GM18507 (cell line): ENCODE data around the gene TSFM.

Source experiments
- DNase-seq: peaks from one replicate; pipeline ENCODE4 v3.0.0; 2011; ENCODE audit warnings: low read depth; ENCODE audit not compliant: insufficient read length; ENCODE audit errors: extremely low spot score
- FAIRE-seq: peaks from 2 replicates; lab custom pipeline; 2011; peaks lifted over from hg19 to GRCh38; lab: Jason Lieb, UNC

TSFM gene

DNA sequence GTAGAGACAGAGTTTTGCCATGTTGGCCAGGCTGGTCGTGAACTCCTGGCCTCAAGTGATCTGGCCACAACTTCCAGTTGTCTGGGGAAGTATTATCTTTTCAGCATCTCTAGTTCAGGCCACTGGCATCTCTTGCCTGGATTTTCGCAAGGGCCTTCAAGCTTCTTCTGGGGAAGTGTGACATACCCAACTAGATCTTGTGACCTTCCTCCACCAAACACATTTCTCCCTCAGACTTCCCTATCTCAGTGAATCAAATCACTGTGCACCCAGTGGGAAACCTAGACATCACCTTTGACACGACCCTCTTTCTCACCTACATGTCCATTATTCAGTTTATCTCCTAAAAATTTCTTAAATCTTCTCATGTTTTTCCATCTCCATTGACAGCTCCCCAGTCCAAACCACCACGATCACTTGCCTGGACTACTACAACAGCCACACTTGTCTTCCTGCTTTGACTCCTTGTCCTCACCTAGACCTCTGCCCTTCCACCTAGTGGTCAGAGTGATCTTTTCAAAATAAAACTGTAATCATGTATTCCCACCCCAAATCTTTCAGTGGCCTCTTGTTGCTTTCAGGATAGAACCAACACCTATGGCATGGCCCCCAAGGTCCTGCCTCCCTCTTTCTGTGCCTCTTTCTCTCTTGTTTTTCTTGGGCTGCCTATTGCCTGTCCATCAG, 6.9 kb upstream of the TSFM start:
- DNase-seq (no peak), FAIRE-seq (no peak)

DNA sequence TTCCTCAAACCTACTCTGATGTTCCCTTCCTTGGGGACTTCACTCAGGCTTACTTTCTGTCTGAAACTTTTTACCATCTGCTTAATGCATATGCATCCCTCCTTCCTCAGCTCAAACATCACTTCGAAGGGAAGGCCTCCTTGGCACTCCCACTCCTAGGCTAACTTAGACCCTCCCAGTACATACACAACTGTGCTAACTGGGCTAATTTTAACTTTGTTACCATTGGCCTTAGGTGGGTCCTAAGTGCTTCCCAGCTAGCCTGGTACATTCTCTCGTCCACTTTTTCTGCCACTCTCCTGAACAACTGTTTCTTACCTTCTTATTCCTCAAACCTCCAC, 6.4 kb upstream of the TSFM start:
- DNase-seq (no peak), FAIRE-seq (no peak)

DNA sequence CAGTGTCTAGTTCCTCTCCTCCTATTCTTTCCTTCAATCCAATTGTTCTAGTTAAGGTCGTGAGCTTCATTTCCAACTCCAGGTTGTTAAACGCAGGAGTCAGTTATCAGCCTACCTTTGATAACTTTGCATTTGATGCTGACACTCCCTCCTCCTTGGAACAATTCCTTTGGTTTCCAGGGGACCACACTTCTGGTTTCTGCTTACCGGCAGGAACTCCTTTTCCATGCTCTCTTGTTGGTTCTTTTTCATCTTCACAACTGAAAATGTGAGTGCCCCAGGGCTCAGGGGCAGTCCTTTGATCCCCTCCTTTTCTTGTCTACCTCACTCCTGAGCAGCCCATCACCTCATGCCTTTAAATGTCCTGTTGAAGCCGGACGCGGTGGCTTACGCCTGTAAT, 5.2 kb upstream of the TSFM start:
- no peak for FAIRE-seq
- no peak for DNase-seq

DNA sequence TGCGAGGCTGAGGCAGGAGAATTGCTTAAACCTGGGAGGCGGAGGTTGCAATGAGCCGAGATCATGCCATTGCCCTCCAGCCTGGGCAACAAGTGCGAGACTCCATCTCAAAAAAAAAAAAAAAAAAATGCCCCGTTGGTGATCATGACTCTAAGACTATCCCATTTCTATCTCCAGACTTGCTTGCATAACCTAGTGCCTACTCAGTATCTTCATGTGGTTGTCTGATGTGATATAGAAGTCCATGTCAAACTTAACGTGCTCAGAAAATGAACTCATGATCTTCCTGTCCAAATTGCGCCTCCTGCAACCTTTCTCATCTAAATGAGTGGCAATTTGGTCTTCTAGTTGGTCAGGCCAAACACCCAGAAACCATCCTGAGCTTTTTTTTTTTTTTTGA, 4.7 kb upstream of the TSFM start:
- DNase-seq, result no peak
- no peak for FAIRE-seq

DNA sequence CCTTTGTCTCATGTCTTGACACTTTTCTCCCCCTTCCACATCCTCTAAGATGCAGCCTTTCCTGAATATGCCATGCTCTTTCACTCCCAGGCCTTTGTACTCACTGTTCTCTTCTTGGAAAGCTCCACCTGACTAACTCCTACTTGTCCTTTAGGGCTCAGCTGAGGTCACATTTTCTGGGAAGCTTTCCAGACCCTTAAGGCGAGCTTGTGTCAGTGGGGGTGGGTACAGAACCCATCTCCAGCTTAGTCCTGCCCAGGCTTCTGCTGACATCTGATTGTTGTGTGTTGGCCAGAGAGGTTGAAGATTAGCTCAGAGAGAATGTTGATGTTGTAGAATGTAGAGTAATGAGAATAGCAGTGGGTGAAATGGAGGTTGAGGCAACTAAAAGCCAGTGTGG, 2.9 kb upstream of the TSFM start:
- DNase-seq (no peak), FAIRE-seq (no peak)

DNA sequence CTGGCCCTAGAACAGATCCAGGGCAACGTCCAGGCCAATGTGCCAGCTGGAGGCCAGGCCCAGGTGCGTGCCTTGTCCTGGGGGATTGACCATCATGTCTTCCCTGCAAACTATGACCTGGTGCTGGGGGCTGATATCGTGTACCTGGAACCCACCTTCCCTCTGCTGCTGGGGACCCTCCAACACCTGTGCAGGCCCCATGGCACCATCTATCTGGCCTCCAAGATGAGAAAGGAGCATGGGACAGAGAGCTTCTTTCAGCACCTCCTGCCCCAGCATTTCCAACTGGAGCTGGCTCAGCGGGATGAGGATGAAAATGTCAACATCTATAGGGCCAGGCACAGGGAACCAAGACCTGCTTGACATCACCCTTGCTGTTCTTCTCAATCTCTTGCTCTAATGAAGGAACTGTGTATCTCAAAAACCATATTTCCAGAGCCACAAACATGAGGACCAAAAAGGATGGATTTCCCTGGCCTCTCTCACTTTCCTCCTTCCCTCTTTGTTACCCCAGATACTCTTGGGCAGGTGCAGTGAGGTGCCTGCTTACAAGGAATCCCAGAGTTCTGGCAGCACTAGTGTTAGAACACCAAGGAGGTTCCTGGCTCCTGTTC, 2.2 kb upstream of the TSFM start:
- FAIRE-seq, result no peak
- DNase-seq, result no peak

DNA sequence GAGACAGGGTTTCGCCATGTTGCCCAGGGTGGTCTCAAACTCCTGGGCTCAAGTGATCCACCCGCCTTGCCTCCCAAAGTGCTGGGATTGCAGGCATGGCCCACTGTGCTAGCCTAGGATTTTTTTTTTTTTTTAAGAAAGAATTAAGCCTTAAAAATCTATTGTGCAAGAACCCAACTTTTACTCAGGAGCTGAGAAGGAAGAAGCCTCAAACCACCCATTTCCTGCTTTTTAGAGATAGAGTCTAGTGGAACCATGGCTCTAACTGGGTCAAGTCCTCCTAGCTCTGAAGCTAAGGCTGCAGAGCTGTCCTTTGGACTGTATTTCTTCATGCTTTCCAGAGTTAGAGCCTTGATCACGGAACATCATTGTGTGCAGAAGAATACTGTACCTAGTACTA, 1.3 kb upstream of the TSFM start:
- no peak for DNase-seq
- FAIRE-seq, result no peak

DNA sequence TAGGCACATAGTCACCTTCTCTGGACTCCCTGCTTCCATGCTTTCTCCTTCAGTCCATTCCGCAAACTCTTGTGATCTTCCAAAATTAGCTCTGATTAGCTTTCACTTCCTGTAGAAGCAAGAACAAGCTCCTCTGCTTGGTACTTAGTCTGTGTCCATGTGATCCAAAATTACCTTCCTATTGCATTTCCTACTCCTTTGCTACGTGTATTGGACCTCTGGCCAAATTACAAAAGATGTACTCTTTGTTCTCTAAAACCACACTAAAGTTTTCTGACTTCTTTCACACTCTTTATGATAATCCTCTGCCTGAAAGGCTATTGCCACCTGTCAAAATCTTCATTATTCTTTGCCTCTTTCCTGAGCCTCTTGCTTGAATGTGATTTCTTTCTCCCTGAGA, 786 bp upstream of the TSFM start:
- DNase-seq (no peak), FAIRE-seq (no peak)

DNA sequence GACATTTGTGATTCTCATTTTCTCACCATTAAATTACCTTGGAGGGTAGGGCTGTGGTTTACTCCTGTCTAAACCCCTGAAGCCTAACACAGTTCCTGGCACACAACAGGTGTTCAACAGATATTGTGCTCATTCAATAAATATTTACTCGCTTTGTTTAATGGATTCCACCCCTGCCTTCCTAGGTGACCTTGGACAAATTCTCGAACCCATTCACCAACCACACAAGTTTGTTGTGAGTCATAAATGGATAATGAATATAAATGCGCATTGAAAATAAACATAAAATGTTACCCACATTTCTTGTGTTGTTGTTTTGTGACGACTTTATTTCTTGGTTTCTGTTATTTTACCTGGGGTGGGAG, 362 bp upstream of the TSFM start:
- DNase-seq, result no peak
- FAIRE-seq, result no peak

DNA sequence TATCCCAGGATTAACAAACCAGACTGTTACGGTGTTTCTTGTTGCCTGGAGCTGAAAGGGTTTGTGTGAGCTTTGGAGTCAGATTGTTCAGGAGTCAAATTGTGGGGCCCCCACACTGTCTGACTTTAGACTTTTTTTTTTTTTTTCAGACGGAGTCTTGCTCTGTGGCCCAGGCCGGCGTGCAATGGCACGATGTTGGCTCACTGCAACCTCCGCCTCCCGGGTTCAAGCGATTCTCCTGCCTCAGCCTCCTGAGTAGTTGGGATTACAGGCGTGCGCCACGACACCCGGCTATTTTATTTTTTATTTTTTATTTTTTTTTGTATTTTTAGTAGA, 847 bp downstream of the TSFM start:
- DNase-seq, result no peak
- no peak for FAIRE-seq

DNA sequence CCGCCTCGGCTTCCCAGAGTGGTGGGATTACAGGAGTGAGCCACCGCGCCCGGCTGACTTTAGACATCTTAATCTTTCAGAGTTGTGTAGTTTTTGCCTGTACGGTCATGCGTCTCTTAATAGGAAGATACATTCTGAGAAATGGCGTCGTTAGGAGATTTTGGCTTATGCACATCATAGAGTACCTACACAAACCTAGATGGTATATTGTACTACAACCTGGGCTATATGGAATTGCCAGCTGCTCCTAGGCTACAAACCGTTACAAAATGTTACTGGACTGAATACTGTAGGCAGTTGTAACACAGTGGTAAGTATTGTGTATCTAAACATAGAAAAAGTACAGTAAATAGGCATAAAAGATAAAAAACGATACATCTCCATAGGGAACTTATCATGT, 1.3 kb downstream of the TSFM start:
- no peak for FAIRE-seq

DNA sequence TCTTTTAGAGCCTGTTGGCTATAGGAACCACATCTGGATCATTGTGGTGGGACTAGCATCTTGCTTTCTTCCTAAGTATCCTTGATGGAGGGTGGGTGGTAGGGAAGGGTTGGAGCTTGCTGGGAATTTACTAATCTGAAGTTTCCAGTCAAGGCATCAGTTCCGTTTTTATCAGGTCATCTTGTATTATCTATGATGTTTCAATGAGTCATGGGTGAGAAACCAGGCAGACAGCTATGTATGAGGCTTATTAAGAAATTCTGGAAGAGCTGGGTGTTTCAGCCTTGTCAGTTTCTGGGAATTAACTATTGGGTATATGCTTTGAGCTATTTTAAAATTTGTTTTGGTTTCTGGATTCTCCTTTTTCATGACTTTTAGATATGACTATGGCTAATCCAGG, 11.3 kb downstream of the TSFM start:
- DNase-seq, result no peak

More for the DNA sequence above, 1.3 kb downstream of the TSFM start:
- DNase-seq, result no peak

DNA sequence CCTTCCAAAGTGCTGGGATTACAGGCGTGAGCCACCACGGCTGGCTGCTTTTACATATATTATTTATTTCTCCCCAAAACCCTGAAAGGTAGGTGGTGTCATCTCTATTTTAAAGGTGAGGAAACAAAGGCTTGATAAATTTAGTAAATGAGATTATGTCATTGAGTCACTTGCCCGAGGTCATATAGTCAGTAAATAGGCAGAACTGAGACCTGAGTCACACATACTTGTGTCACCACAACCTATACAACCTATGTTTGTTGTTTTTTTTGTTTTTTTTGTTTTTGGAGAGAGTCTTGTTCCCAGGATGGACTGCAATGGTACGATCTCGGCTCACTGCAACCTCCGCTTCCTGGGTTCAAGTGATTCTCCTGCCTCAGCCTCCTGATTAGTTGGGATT, 12.8 kb downstream of the TSFM start:
- FAIRE-seq (no peak), DNase-seq (no peak)

More for the DNA sequence above, 11.3 kb downstream of the TSFM start:
- FAIRE-seq, result no peak

DNA sequence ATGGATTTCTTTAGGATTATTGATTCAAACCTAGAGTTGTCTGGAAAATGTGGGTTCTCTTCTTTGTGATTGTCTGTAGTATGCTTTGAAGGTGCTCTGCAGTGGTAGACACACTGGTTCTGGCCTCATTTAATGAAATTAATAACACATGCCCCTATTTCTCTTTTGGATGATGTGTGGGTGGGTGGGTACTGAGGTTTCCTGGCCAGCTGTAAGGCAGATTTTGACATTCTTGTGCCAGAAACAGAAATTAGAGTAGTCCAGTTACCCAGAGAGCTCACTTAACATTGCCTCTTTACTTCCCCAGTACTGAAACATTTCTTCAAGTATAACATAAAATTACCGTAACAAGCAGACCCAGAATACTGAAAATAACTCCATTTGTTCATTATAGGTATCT, 14.4 kb downstream of the TSFM start:
- no peak for DNase-seq
- no peak for FAIRE-seq

DNA sequence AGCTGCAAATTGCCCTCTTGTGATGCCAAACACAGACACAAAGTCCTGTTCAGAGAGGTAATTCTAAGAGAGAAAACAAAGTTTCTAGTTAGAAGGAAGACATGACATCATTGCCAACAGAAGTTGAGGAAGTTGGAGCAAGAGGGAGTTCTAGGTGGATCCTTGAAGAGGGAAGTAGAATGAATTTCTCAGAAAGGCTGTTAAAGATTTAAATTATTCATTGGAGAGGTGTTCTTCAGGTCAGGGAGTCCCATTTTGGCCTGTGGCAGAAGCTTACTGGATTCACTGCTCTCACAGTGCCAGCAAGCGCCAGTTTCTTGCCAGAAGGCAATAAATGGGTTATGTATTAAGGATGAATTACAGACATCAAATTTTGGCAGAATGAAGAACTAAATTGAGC, 15.3 kb downstream of the TSFM start:
- FAIRE-seq (no peak), DNase-seq (no peak)

DNA sequence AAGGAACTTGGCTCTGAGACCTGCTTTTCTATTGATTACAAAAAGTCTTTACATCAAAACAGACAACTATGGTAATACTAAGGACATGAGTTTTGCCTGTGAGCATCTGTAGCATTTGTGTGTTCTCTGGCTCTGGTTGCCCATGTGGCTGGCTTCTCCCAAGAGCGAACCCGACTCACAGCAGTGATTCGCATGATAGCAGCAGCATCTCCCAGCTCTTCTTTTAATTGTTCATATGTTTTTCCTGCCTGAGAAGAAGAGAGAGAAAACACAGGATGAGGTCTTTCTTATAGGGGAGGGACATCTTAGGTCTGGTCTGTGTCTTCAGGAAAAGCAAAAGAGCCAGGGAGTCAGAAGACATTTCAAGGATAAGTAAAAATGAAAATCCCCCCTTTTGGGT, 18.4 kb downstream of the TSFM start:
- FAIRE-seq (no peak), DNase-seq (no peak)

DNA sequence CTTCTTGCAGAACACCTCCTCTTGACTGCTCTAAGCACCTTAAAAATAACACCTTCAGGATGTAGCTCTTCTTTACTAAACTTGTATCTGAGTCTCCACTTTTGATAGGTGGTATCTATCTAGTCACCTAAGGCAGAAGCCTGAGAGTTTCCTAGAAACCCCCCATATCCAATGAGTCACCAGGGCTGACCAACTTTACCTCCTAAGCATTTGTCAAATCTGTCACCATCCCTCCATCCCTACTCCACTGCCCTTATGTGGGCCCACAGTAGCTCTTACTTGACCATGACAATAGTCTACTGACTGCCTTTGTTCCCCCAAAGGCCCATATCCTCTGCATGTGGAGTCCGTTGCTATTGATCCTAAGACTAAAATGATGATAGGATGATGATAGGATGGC, 20.0 kb downstream of the TSFM start:
- DNase-seq, result no peak
- FAIRE-seq, result no peak

DNA sequence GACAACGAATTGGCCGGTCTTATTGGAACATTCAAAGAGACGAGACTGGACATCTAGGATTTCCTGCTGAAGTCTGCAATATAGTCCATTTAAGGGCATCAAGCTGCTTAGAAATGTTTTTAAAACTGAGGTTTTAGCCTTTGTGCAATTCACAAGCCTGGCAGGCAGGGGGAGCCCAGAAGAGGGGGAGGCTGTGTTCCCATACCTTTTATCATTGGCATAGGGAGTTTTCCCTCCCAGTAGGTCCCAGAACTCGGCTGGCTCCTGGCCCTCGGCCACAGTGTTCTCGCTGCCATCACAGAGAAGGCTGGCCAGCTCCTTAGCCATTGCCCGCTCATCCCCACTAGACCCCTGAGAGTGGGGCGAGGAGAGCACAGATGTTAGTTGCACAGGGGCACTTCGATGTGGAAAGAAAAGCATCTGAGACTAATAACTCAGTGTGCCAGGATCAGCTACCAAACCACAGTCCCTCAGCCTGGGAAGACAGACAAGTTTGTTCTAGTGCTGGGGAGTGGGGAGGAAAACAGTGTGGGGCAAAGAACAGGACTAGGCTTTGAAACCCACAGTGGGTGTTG, 20.8 kb downstream of the TSFM start:
- DNase-seq, result no peak
- no peak for FAIRE-seq

DNA sequence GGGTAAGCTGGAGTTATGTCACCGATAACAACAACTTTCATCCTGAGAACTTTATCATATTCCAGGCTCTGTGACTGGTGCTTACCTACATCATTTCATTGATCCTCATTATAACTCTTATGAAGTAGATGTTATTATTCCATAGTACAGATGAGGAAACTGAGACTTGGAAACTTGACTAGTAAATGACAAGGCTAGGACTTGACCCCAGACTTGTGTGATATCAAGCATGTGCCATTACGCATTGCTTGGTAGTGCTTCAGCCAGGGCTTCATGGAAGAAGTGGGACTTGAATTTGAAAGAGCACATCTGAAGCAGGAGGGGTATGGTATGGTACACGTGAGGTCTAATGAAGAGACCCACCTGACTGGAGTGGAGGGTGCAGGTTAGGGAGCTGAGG, 24.1 kb downstream of the TSFM start:
- no peak for DNase-seq

DNA sequence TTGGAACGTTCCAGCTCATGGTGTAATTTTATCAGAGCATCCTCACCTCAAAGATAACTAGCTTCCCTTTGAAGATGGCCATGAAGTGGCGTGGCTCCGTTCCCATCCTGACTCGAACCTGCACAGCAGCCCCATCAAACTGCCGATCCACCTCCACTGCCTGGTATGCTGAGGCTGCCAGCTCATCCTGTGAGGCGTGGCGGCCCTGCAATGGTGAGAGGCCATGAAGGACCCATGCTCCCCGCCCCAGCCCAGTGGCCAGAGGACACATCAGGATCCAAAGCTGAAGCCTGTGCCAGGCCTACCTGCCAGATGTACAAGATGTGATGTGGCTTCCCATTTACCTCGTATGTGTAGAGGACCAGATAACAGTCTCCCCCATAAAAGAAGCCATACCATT, 24.7 kb downstream of the TSFM start:
- FAIRE-seq, result no peak
- DNase-seq, result no peak

More for the DNA sequence above, 24.1 kb downstream of the TSFM start:
- FAIRE-seq, result no peak

DNA sequence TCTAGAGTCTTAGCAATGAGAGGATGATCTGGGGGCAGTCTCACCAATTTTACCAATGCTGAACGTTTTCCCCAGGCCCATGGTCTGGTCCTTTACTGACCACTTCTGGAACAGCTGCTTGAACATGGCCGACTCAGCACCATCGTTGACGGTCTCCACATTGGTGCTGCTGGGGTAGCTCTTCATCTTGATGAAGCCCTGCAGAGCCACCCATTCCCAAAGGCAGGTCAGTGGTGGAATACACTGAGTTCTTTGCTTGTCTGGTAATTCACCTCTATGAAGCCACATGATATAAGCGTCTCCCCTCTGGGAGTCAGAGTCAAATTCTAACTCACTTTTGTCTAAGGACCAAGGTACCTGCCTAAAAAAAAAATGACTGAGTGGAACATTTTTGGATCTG, 25.8 kb downstream of the TSFM start:
- no peak for DNase-seq
- no peak for FAIRE-seq

DNA sequence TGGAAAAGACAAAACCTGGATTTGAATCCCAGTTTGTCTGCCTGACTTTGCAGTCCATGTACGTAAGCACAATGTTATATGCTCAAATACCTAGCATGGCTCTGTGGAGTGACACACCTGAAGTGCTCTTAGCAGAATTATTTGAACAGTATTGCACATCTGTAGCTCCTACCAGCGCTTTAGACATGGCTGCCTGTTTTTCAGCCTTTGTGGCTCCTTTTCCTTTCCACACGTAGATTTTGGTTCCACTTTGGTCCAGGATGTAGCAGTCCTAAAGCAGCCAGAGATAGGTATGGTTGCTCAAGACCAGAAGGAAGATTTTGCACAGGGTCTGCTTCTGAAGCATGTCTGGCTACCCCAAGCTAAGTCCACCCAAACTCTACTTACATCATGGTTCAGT, 26.8 kb downstream of the TSFM start:
- FAIRE-seq, result no peak

More for the DNA sequence above, 26.8 kb downstream of the TSFM start:
- no peak for DNase-seq
